Activated CD4-positive, alpha-beta T cell treated with anti-CD3 and anti-CD28 coated beads, Interleukin-2, amount 10 ng/mL, durations not matched to agents 24 days and 14 days (primary cell): ENCODE measurements around the gene LGR6. TPM values are rescaled to one million over a fixed set of nuclear protein-coding genes. Genes with fewer than 3 reads are reported as not detected.
"Not testable (repeated sequence)": the region's sequence is repeated elsewhere in the genome, so short reads cannot be mapped to it uniquely, and the experiment has no call there.

ENCODE experiments used
- DNase-seq: peaks from one replicate; pipeline ENCODE4 v3.0.0; 2022
- H3K27ac Mint-ChIP-seq: one replicate; pipeline ENCODE4 v1.8.0; 2022; ENCODE audit warnings: mild to moderate bottlenecking, mixed read lengths
- H3K27me3 Mint-ChIP-seq: one replicate; pipeline ENCODE4 v1.8.0; 2022; ENCODE audit warnings: mixed read lengths
- H3K36me3 Mint-ChIP-seq: one replicate; pipeline ENCODE4 v1.8.0; 2022; ENCODE audit warnings: low read depth, mild to moderate bottlenecking, mixed read lengths
- H3K4me1 Mint-ChIP-seq: one replicate; pipeline ENCODE4 v1.8.0; 2021; ENCODE audit warnings: mixed read lengths
- H3K4me3 Mint-ChIP-seq: one replicate; pipeline ENCODE4 v1.8.0; 2022; ENCODE audit warnings: mild to moderate bottlenecking, moderate library complexity, mixed read lengths
- H3K9me3 Mint-ChIP-seq: one replicate; pipeline ENCODE4 v1.8.0; 2021; ENCODE audit warnings: mixed read lengths
- intact Hi-C: fragments of 100-400 bp; cut with micrococcal nuclease; formaldehyde crosslinking; loops from one replicate; pipeline ENCODE4 v1.15.1; 2023
- total RNA-seq: library from RNA; stranded (reverse); gene quantifications from 2 replicates; pipeline ENCODE4 v1.2.3, GENCODE V29; 2022

Gene LGR6
- total RNA-seq, 1 donor from 2014 or later: not detected

DNA sequence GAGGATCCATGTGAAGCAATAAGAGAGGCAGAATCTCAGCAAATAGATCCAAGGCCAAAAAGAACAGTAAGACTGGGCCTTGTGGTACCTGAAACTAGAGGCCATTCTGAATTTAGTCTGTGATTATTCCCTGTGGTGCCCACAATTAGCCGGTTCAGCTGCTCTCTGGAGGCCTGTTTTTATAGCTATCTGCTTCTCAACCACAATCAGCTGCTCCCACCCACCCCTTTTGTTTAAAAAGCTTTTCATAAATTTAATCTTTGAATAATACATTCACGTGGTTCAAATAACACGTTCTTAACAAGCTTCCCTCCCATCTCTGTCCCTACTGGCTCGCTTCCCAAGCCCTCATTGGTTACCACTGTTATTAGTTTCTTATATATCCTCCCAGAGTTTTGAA lies 130.1 kb downstream of the LGR6 start:
- no peak for DNase-seq
- H3K36me3 Mint-ChIP-seq: no peaks in the 10 kb centered on the region
- H3K4me3 Mint-ChIP-seq: no peak overlapping the region
- peaks cover 6% of the 10 kb centered on the region for H3K27me3 Mint-ChIP-seq
- peaks cover 7% of the 10 kb centered on the region for H3K4me1 Mint-ChIP-seq
- H3K9me3 Mint-ChIP-seq: no peaks in the 10 kb centered on the region
- intact Hi-C loops: no loop called here
- H3K27ac Mint-ChIP-seq: no peak overlapping the region

DNA sequence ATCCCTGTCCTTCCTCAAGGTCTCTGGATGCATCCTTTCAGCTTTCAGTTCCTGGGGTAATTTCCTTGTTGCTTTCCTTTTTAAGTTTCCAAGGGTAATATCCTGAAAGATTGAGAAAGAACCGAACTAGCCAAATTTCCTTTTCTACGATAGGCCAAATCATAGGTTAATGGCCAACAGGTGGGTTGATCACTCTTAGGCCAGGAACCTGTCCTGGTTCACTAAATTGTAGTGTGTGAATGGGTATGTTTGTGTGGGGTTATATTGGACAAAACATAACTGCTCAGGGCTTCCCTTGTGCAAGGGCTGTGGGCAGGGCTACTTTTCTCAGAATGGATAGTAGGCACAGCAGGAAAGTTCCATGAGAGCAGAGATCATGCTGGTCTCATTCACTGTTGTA lies 131.0 kb downstream of the LGR6 start:
- intact Hi-C loops: no loop called here
- H3K9me3 Mint-ChIP-seq: no peaks in the 10 kb centered on the region
- H3K27ac Mint-ChIP-seq: no peak overlapping the region
- DNase-seq: no peak
- H3K4me3 Mint-ChIP-seq: no peak overlapping the region
- peaks cover 6% of the 10 kb centered on the region for H3K27me3 Mint-ChIP-seq
- peaks cover 2% of the 10 kb centered on the region for H3K4me1 Mint-ChIP-seq
- peaks cover 2% of the 10 kb centered on the region for H3K36me3 Mint-ChIP-seq

DNA sequence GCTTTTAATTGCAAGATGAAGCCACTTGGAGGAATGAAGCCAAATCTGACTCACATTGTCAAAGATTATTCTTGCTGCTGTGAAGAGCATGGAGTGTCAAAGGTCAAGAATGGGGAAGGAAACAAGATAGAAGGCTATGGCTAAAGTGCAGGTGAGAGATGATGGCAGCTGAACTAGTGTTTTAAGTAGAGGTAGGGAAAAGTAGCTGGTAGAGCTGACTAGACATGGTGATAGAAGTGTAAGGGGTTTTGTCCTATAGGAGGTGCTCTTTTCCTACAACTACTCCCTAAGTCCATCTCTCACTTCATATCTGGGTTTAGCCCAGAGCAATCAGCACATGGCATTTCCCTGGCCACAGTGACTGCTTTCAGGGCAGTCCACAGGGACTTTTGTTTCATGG lies 136.3 kb downstream of the LGR6 start:
- Mint-ChIP-seq H3K27me3 (no peaks in the 10 kb centered on the region), H3K4me3 (no peak overlapping the region), H3K27ac (peak overlapping the region; percentile 2), H3K36me3 (peaks cover 39% of the 10 kb centered on the region), H3K9me3 (no peaks in the 10 kb centered on the region), H3K4me1 (peaks cover 4% of the 10 kb centered on the region)
- no peak for DNase-seq
- intact Hi-C loops: no loop called here

DNA sequence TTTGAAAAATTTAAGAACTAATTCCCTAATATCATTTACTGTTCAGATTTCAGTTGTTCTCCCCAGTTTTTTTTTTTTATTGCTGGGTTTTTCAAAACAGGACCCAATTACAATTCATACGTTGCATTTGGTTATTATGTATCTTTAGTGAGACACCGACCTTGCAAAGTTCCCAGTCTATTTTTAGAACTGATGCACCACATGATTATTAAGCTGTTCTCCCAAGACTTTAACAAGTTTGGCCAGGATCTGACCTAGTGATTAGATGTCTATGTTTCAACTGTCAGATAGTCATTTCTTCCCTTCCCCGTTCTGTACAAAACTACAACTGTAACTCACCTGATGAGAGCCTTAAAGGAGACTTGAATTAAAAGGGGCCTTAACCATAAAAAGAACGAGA lies 140.3 kb downstream of the LGR6 start:
- H3K27me3 Mint-ChIP-seq: no peaks in the 10 kb centered on the region
- peaks cover 50% of the 10 kb centered on the region for H3K36me3 Mint-ChIP-seq
- no peak overlapping the region for H3K27ac Mint-ChIP-seq
- intact Hi-C loops: no loop called here
- H3K9me3 Mint-ChIP-seq: no peaks in the 10 kb centered on the region
- H3K4me3 Mint-ChIP-seq: no peak overlapping the region
- DNase-seq: no peak
- peaks cover 6% of the 10 kb centered on the region for H3K4me1 Mint-ChIP-seq

DNA sequence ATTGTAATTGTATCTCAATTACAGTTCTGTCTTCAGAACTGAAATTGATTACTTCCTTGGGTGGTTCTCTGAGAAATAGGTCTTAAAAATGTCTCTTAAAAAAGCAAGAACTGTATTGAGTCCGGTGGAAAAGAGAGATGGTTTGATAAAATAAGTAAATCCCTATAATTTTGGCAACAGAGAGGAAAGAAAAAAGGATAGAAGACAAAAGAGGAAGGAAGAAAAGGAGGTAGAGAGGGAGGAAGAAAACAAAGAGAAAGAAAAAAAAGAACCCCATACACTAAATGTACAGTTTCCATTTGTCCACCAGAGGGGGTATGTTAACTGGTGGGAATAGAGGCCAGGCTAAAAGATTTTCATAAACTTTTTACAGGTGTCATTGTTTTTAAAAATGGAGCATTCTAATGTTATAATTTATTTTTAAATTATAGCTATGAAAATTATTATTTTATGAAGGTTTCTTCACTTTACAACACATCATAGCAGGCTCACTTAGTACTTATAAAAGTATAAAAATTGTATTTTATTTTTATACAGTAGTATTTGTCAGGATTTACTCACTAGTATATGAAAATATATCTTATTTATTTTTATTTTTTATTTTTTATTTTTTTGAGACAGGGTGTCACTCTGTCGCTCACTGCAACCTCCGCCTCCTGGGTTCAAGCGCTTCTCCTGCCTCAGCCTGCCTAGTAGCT lies 150.2 kb downstream of the LGR6 start:
- intact Hi-C loops: loop anchor here (1.0 to 10.0 kb wide), 4 partner anchors 227 to 981 kb away; partner anchors contain the start of gene TMEM183A
- peaks cover 10% of the 10 kb centered on the region for H3K36me3 Mint-ChIP-seq
- peak overlapping the region; percentile 55 for H3K4me3 Mint-ChIP-seq
- peaks cover 30% of the 10 kb centered on the region for H3K4me1 Mint-ChIP-seq
- H3K27ac Mint-ChIP-seq: peak overlapping the region; percentile 80
- no peaks in the 10 kb centered on the region for H3K27me3 Mint-ChIP-seq
- DNase-seq: peak; percentile 73
- H3K9me3 Mint-ChIP-seq: no peaks in the 10 kb centered on the region

DNA sequence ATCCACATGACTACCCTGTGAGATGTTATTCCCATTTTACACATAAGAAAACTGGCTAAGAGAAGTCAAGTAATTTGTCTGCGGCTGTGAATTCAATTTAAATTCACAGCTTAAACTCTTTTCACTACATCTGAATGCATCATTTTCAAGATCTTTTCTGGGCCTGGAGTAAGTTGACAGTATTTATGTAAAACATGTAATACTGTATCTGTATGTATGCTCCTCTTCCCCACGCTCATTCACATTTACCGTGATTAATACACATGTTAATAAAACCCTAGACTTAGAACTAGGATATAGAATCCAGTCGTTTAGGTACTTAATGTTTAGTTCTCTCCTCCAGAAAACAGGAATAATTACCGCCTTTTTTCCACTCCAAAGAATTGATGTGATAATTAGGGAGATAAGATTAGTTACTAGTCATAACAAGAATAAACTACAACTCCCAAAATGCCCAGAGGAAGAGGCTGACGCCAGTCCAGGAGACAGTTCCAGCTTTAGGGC lies 154.5 kb downstream of the LGR6 start:
- no peak for DNase-seq
- H3K4me1 Mint-ChIP-seq: peaks cover 29% of the 10 kb centered on the region
- intact Hi-C loops: loop anchor here (2.0 to 10.0 kb wide), 6 partner anchors 33 to 977 kb away; partner anchors contain the start of genes ADIPOR1, KDM5B, RABIF and TMEM183A
- no peaks in the 10 kb centered on the region for H3K36me3 Mint-ChIP-seq
- peak overlapping the region; percentile 93 for H3K27ac Mint-ChIP-seq
- peak overlapping the region; percentile 83 for H3K4me3 Mint-ChIP-seq
- H3K9me3 Mint-ChIP-seq: no peaks in the 10 kb centered on the region
- no peaks in the 10 kb centered on the region for H3K27me3 Mint-ChIP-seq

DNA sequence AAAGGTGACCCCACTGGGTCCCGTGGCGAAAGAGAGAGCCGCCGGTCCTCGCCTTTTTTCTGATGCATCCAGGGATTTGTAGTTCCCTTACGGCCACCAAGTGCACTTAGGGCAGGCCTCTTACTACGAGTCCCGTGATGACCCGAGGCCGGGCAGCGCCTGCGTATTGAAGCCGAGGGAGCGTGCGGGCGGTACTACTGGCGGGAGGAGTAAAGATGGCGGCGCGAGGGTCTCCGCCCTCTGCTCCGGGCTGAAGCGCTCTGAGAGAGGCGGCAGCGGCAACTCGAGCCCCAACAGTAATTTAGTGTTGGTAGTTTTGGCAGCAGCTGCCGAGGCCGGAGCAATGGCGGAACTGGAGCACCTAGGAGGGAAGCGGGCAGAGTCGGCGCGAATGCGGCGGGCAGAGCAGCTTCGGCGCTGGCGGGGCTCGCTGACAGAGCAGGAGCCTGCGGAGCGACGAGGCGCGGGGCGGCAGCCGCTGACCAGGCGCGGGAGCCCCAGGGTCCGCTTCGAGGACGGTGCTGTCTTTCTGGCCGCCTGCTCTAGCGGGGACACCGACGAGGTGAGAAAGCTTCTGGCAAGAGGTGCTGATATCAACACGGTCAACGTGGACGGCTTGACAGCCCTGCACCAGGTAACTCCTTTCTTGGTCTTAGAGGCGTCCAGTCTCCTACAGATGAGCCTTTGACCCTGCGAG lies 155.1 kb downstream of the LGR6 start, which contains the start of gene PPP1R12B:
TSS of gene PPP1R12B (plus strand) at position 191 of the 697 bp plus-strand sequence. CDS start at position 344, 153 bp downstream.
- H3K9me3 Mint-ChIP-seq: no peaks in the 10 kb centered on the region
- peaks cover 26% of the 10 kb centered on the region for H3K4me1 Mint-ChIP-seq
- DNase-seq: peak; percentile 99
- intact Hi-C loops: loop anchor here (2.0 to 10.0 kb wide), 6 partner anchors 32 to 976 kb away; partner anchors contain the start of genes ADIPOR1, KDM5B, RABIF and TMEM183A
- H3K27ac Mint-ChIP-seq: peak within 1 kb of the TSS; percentile 93
- peak within 1 kb of the TSS; percentile 83 for H3K4me3 Mint-ChIP-seq
- H3K27me3 Mint-ChIP-seq: no peaks in the 10 kb centered on the region
- no peaks in the 10 kb centered on the region for H3K36me3 Mint-ChIP-seq

DNA sequence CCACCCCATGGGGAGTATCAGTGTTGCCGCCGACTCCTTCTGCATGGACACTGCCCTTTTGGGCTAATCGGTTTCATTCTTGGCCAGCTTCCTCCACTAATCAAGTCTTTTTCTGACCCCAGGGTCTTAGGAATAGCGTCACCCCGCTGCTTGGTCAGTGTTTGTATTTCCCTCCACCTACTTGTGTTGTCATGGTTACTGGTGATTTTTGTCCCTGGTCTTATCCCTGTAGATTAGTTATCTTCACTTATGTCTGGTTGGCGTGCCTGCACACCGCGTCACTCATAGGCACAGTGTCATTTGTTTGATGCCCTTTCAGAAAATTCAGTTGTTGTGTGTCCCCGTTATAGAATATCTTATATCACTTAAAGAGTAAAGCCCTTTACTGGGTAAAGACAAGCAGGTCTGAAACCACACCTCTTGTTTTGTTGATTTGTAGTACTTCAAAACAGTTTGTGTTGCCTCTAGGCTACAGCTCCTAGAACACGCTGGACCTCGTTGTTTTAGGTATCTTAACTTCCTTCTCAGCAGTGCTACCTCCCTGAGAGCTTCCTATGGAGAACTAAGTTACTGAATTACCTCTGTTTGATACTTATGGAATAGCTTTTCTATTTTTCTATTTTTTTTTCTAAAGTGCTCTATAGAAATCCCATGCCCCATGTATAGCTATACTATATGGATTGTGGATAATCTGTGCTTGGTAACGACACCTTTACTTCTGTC lies 155.8 kb downstream of the LGR6 start:
- Mint-ChIP-seq H3K36me3 (no peaks in the 10 kb centered on the region), H3K27ac (peak overlapping the region; percentile 77), H3K4me3 (peak overlapping the region; percentile 83), H3K4me1 (peaks cover 25% of the 10 kb centered on the region), H3K9me3 (no peaks in the 10 kb centered on the region), H3K27me3 (no peaks in the 10 kb centered on the region)
- DNase-seq: no peak
- intact Hi-C loops: loop anchor here (2.0 to 10.0 kb wide), 6 partner anchors 31 to 975 kb away; partner anchors contain the start of genes ADIPOR1, KDM5B, RABIF and TMEM183A

DNA sequence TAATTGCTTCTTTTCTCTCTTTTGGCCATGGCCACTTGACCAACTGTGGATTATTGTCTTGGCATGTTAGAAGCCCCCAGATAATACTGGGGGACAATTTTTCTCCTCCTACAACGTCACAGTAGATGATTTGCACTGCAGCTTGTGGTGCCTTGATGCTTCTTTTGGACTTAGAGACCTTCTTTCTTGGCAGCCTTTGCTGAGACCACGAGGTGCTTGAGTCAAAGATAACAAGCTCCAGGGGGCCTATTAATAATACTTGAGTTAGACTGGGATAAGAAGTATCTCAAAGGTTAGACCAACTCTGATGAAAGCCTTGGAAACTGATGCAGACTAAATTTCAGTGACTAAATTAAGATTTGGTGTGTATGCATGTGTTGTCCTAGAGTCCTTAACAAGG lies 158.1 kb downstream of the LGR6 start:
- intact Hi-C loops: no loop called here
- no peaks in the 10 kb centered on the region for H3K27me3 Mint-ChIP-seq
- H3K27ac Mint-ChIP-seq: no peak overlapping the region
- no peak for DNase-seq
- H3K4me1 Mint-ChIP-seq: peaks cover 25% of the 10 kb centered on the region
- no peaks in the 10 kb centered on the region for H3K9me3 Mint-ChIP-seq
- no peaks in the 10 kb centered on the region for H3K36me3 Mint-ChIP-seq
- H3K4me3 Mint-ChIP-seq: no peak overlapping the region

DNA sequence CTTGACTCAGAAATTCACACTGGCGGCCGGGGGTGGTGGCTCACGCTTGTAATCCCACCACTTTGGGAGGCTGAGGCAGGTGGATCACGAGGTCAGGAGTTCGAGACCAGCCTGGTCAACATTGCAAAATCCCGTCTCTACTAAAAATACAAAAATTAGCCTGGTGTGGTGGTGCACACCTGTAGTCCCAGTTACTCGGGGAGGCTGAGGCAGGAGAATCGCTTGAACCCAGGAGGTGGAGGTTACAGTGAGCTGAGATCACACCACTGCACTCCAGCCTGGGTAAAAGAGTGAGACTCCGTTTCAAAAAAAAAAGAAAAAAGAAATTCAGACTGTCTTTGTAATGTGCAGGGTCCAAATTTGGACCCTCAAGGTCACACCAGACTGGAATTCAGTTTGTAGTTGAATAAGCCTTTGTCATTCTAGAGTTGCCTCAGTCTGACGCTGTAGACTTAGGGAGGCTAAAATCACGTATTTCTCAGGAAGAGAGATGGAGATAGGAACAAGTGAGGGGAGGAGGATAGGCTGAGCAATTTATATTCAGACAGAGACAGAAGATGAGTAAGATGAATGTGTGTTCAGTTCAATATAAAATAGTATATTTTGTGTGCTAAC lies 159.1 kb downstream of the LGR6 start:
- intact Hi-C loops, DNase-seq, H3K27me3 Mint-ChIP-seq, H3K9me3 Mint-ChIP-seq, H3K27ac Mint-ChIP-seq, H3K4me3 Mint-ChIP-seq, H3K36me3 Mint-ChIP-seq: not testable (repeated sequence)
- peaks cover 23% of the 10 kb centered on the region for H3K4me1 Mint-ChIP-seq

DNA sequence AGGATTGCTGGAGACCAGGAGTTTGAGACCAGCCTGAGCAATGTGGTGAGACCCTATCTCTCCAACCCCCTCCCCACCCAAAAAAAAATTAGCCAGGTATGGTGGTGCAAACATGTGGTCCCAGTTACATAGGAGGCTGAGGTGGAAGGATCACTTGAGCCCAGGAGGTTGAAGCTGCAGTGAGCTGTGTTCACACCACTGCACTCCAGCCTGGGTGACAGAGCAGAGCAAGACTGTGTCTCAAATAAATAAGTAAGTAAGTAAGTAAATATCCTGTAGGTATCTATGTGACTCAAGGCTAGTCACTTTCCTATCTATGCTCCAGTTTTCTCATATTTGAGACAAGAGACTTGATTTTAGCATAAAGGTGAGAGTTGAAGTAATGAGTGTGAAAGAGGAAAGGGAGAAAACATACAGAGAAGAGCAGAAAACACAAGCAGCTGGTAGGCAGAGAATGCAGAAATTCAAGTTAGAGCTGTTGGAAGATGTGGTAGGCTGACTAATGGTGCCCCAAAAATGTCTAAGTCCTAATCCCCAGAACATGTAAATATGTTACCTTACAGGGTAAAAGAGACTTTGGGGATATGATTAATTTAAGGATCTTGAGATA lies 162.4 kb downstream of the LGR6 start:
- H3K9me3 Mint-ChIP-seq: no peaks in the 10 kb centered on the region
- no peak overlapping the region for H3K27ac Mint-ChIP-seq
- no peak for DNase-seq
- no peak overlapping the region for H3K4me3 Mint-ChIP-seq
- H3K36me3 Mint-ChIP-seq: no peaks in the 10 kb centered on the region
- H3K4me1 Mint-ChIP-seq: peaks cover 2% of the 10 kb centered on the region
- H3K27me3 Mint-ChIP-seq: no peaks in the 10 kb centered on the region
- intact Hi-C loops: no loop called here

DNA sequence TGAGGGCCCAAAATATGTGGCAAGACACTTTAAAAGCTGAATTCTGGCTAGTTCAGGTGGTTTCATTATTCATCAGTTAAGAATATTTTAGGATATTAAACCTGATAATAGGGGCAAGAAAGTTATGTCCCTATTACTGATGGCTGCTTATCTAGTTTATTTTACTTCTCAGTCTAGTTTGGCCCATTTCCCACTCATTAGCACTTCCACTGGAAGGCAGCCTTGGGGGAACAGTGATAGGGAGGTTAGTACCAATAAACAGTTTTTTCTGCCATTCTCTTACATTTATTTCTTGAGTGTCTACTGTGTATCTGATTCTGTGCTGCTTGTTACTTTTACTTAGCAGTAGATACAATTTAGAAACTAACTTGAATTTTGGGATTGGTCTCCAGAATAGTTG lies 163.9 kb downstream of the LGR6 start:
- H3K4me3 Mint-ChIP-seq: no peak overlapping the region
- no peaks in the 10 kb centered on the region for H3K9me3 Mint-ChIP-seq
- no peaks in the 10 kb centered on the region for H3K27me3 Mint-ChIP-seq
- H3K36me3 Mint-ChIP-seq: no peaks in the 10 kb centered on the region
- intact Hi-C loops: no loop called here
- H3K27ac Mint-ChIP-seq: no peak overlapping the region
- H3K4me1 Mint-ChIP-seq: peaks cover 2% of the 10 kb centered on the region
- DNase-seq: no peak

DNA sequence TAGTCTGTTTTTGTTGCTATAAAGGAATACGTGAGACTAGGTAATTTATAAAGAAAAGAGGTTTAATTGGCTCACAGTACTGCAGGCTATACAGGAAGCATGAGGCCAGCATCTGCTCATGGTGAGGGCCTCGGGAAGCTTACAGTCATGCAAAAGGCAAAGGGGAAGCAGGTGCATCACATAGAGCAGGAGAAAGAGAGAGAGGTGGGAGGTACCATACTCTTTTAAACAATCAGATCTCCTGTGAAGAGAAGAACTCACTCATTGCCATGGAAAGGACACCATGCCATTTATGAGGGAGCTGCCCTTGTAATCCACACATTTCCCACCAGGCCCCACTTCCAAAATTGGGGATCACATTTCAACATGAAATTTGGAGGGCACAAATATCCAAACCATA lies 167.6 kb downstream of the LGR6 start:
- no peaks in the 10 kb centered on the region for H3K27me3 Mint-ChIP-seq
- intact Hi-C loops: no loop called here
- no peaks in the 10 kb centered on the region for H3K36me3 Mint-ChIP-seq
- no peaks in the 10 kb centered on the region for H3K4me1 Mint-ChIP-seq
- H3K9me3 Mint-ChIP-seq: no peaks in the 10 kb centered on the region
- DNase-seq: no peak
- no peak overlapping the region for H3K4me3 Mint-ChIP-seq
- H3K27ac Mint-ChIP-seq: no peak overlapping the region
